ENCODE data around the gene KIF5C.

The KIF5C gene

GRCh38 chr2:149038442-149039212 is 163.6 kb downstream of the KIF5C start, which contains the start of gene LYPD6B:
LYPD6B (plus strand) TSS chr2:149038699; CDS start chr2:149130949, 92,250 bp downstream.
- ChIA-PET CTCF (interaction anchor here (0.6 to 5.1 kb wide), 12 partner anchors 9 to 519 kb away, joined by 3 to 31 read pairs (median 4); no protein-coding TSS in a partner anchor), POLR2A (no interaction called here)
- no peaks in the 10 kb centered on the region for H3K36me3 ChIP-seq (ENCODE audit: control insufficient read depth in 2 of 2, insufficient read depth in 1 of 2, low read length in 2 of 2)
- H3K9me3 ChIP-seq (ENCODE audit: control insufficient read depth, insufficient read depth, low read depth, low read length): no peaks in the 10 kb centered on the region
- TF ChIP-seq SP2 (tag by site-specific recombination; IDR thresholded peaks at IDR 0.05) (peak; percentile 50), ZNF335 (tag by site-specific recombination; conservative IDR thresholded peaks at IDR 0.05) (0 out of 2 replicates have a peak, but pooled peaks have one; percentile 24), KLF1 (tag by site-specific recombination; IDR thresholded peaks at IDR 0.05) (peak; percentile 35; the same call in 1 of the 2 replicates), ZNF280D (tag by site-specific recombination; IDR thresholded peaks at IDR 0.05) (no peak), GLIS1 (tag by site-specific recombination; IDR thresholded peaks at IDR 0.05) (0 out of 2 replicates have a peak, but pooled peaks have one; percentile 9), HOXC10 (CRISPR knock-in tag; IDR thresholded peaks at IDR 0.05) (0 out of 2 replicates have a peak, but pooled peaks have one; percentile 49), ZSCAN30 (tag by site-specific recombination; IDR thresholded peaks at IDR 0.05) (0 out of 2 replicates have a peak, but pooled peaks have one; percentile 30), ZNF600 (tag by site-specific recombination; IDR thresholded peaks at IDR 0.05) (peak; percentile 55), ZNF707 (tag by site-specific recombination; IDR thresholded peaks at IDR 0.05) (no peak), PRDM10 (tag by site-specific recombination; IDR thresholded peaks at IDR 0.05) (peak; percentile 49), ZIC2 (tag by site-specific recombination; IDR thresholded peaks at IDR 0.05) (0 out of 2 replicates have a peak, but pooled peaks have one; percentile 9)
- TF ChIP-seq, protein P1, sequence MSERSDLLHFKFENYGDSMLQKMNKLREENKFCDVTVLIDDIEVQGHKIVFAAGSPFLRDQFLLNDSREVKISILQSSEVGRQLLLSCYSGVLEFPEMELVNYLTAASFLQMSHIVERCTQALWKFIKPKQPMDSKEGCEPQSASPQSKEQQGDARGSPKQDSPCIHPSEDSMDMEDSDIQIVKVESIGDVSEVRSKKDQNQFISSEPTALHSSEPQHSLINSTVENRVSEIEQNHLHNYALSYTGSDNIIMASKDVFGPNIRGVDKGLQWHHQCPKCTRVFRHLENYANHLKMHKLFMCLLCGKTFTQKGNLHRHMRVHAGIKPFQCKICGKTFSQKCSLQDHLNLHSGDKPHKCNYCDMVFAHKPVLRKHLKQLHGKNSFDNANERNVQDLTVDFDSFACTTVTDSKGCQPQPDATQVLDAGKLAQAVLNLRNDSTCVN (tag by site-specific recombination; optimal IDR thresholded peaks at IDR 0.05): peak; percentile 38
- TF ChIP-seq, protein P2, sequence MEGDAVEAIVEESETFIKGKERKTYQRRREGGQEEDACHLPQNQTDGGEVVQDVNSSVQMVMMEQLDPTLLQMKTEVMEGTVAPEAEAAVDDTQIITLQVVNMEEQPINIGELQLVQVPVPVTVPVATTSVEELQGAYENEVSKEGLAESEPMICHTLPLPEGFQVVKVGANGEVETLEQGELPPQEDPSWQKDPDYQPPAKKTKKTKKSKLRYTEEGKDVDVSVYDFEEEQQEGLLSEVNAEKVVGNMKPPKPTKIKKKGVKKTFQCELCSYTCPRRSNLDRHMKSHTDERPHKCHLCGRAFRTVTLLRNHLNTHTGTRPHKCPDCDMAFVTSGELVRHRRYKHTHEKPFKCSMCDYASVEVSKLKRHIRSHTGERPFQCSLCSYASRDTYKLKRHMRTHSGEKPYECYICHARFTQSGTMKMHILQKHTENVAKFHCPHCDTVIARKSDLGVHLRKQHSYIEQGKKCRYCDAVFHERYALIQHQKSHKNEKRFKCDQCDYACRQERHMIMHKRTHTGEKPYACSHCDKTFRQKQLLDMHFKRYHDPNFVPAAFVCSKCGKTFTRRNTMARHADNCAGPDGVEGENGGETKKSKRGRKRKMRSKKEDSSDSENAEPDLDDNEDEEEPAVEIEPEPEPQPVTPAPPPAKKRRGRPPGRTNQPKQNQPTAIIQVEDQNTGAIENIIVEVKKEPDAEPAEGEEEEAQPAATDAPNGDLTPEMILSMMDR (tag by site-specific recombination; IDR thresholded peaks at IDR 0.05): peak; percentile 69
- TF ChIP-seq, protein P3, sequence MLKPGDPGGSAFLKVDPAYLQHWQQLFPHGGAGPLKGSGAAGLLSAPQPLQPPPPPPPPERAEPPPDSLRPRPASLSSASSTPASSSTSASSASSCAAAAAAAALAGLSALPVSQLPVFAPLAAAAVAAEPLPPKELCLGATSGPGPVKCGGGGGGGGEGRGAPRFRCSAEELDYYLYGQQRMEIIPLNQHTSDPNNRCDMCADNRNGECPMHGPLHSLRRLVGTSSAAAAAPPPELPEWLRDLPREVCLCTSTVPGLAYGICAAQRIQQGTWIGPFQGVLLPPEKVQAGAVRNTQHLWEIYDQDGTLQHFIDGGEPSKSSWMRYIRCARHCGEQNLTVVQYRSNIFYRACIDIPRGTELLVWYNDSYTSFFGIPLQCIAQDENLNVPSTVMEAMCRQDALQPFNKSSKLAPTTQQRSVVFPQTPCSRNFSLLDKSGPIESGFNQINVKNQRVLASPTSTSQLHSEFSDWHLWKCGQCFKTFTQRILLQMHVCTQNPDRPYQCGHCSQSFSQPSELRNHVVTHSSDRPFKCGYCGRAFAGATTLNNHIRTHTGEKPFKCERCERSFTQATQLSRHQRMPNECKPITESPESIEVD (tag by site-specific recombination; IDR thresholded peaks at IDR 0.05): no peak
- TF ChIP-seq, protein P4, sequence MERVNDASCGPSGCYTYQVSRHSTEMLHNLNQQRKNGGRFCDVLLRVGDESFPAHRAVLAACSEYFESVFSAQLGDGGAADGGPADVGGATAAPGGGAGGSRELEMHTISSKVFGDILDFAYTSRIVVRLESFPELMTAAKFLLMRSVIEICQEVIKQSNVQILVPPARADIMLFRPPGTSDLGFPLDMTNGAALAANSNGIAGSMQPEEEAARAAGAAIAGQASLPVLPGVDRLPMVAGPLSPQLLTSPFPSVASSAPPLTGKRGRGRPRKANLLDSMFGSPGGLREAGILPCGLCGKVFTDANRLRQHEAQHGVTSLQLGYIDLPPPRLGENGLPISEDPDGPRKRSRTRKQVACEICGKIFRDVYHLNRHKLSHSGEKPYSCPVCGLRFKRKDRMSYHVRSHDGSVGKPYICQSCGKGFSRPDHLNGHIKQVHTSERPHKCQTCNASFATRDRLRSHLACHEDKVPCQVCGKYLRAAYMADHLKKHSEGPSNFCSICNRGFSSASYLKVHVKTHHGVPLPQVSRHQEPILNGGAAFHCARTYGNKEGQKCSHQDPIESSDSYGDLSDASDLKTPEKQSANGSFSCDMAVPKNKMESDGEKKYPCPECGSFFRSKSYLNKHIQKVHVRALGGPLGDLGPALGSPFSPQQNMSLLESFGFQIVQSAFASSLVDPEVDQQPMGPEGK (tag by site-specific recombination; IDR thresholded peaks at IDR 0.05): peak; percentile 14; the same call in 1 of the 2 replicates
- no peaks in the 10 kb centered on the region for H3K4me1 ChIP-seq (ENCODE audit: control insufficient read depth, insufficient read depth, low read length)
- peak within 1 kb of the TSS; percentile 76; the same call in 1 of the 2 replicates for H3K27ac ChIP-seq (ENCODE audit: extremely low read depth, low read depth, low read length)
- peak within 1 kb of the TSS; percentile 41 for H3K4me3 ChIP-seq (ENCODE audit: low read depth, low read length)
